Heart right ventricle (tissue), 16 donors: Measurements from ENCODE around the gene TENT5A. TPM values are rescaled to one million over a fixed set of nuclear protein-coding genes. Genes with fewer than 3 reads are reported as not detected.
A peak's percentile ranks its signal among the peaks of the same experiment; 100 is the strongest.

Source experiments
- ATAC-seq, 8 donors: fragments of 200-7000 bp; cut with Tn5 transposase; one replicate each; pipeline ENCODE4 v1.9.1; 2020; ENCODE audit warnings: mild to moderate bottlenecking in 8 of 8, moderate library complexity in 8 of 8, moderate number of reproducible peaks in 1 of 8
- DNase-seq, 2 donors: peaks; one replicate each; pipeline ENCODE4 v3.0.0-alpha.2; 2020
- H3K27ac ChIP-seq, 10 donors: fragments of 200-600 bp; sonication (generic) in 2 of 10; one replicate each; pipeline versions ENCODE4 v1.5.0 to v1.8.0; 2020 to 2022; ENCODE audit warnings: mild to moderate bottlenecking in 3 of 10
- H3K27me3 ChIP-seq, 7 donors: fragments of 200-600 bp; one replicate each; pipeline ENCODE4 v1.8.0; 2021 to 2022; ENCODE audit warnings: mild to moderate bottlenecking in 2 of 7
- H3K36me3 ChIP-seq, 9 donors: fragments of 200-600 bp; sonication (generic) in 1 of 9; one replicate each; pipeline versions ENCODE4 v1.5.0 to v1.8.0; 2020 to 2022; ENCODE audit warnings: mild to moderate bottlenecking in 2 of 9
- H3K4me1 ChIP-seq, 9 donors: fragments of 200-600 bp; sonication (generic) in 1 of 9; one replicate each; pipeline versions ENCODE4 v1.5.0 to v1.8.0; 2020 to 2022; ENCODE audit warnings: mild to moderate bottlenecking in 4 of 9
- H3K4me3 ChIP-seq, 10 donors: fragments of 200-600 bp; sonication (generic) in 2 of 10; one replicate each; pipeline versions ENCODE4 v1.5.0 to v1.8.0; 2020 to 2022; ENCODE audit warnings: mild to moderate bottlenecking in 7 of 10, moderate library complexity in 2 of 10
- H3K9me3 ChIP-seq, 11 donors: fragments of 200-600 bp in 10 of 11; sonication (generic) in 2 of 11; one replicate each; pipeline versions ENCODE4 v1.5.0 to v1.8.0; 2013 to 2022; ENCODE audit warnings: mild to moderate bottlenecking in 2 of 11, control low read depth in 1 of 11, moderate library complexity in 1 of 11
- WGBS, 2 donors: extraction: QIAGEN DNeasy Blood & Tissue Kit; methylation state at CpG; one replicate each; pipeline ENCODE4 v1.1.7; 2013; ENCODE audit warnings: inconsistent platforms in 1 of 2; 5-methylcytosine and 5-hydroxymethylcytosine counted together
- intact Hi-C, 10 donors: fragments of 100-400 bp; cut with DNase I; formaldehyde crosslinking; loops; one replicate each; pipeline versions ENCODE4 v1.11.1 to v1.14.2; 2022
- polyA plus RNA-seq, 2 donors: library from polyadenylated mRNA; stranded (reverse); fragments of 200-250 nt; gene quantifications; one replicate each; pipeline ENCODE4 v1.2.3, GENCODE V29; 2013
- total RNA-seq, 10 donors: library from RNA; stranded (reverse); fragmentation: NEBNext Ultra II Directional in 3 of 10; extraction: Animal tissue kit (Norgen Biotek cat#: 25700) in 3 of 10; gene quantifications; one replicate each; pipeline versions ENCODE4 v1.2.1 to v1.2.4, GENCODE V29; 2021 to 2023
- TF ChIP-seq, protein P1 (sequence below), 9 donors: fragments of 200-600 bp; sonication (generic) in 2 of 9; IDR thresholded peaks; one replicate each; pipeline versions ENCODE4 v1.5.0 to v1.8.0; 2021 to 2022; ENCODE audit warnings: antibody characterized with exemption in 9 of 9, mild to moderate bottlenecking in 5 of 9, moderate library complexity in 1 of 9
- donor health status: Arrhythmogenic right ventricular cardiomyopathy.
- donor health status: ischemic (EF 13 %, LVEDD 7.1; RV severe dilation, severe dysfunction).
- donor health status: healthy with polysubstance abuse.
- donor health status: DM: no; HTN: yes; CAD: no.
- donor health status: DM: no; HTN: no; CAD: no.
- donor health status: ischemic (EF 25% LVEDD 6.9; RV normal size, moderate dysfunction).
- donor health status: ischemic (EF 25% LVEDD 5.7; RV mildly dilated, moderate dysfunction).
- donor health status: healthy.
- donor health status: DM: yes; HTN: yes; CAD: no.
- donor health status: Ischemic cardiomyopathy.
- donor health status: ischemic (EF 35%, LVEDD 5.7; RV mildly dilated, moderate dysfunction).
- donor health status: nonischemic (EF 11% LVEDD 7.7; RV severe dilation, severe dysfunction).
- donor health status: DM: yes; HTN: yes; CAD: no.
- donor health status: PGD.
- donor health status: ischemic (EF 29% LVEDD 5.4; RV normal size, mild dysfunction).
- donor health status: nonischemic (EF 23%, LVEDD 6.1; RV moderate dilation, normal function).

The TENT5A gene
- total and polyA plus RNA-seq, 12 donors, result 17.3 to 72.1 (median 44.0) TPM

DNA sequence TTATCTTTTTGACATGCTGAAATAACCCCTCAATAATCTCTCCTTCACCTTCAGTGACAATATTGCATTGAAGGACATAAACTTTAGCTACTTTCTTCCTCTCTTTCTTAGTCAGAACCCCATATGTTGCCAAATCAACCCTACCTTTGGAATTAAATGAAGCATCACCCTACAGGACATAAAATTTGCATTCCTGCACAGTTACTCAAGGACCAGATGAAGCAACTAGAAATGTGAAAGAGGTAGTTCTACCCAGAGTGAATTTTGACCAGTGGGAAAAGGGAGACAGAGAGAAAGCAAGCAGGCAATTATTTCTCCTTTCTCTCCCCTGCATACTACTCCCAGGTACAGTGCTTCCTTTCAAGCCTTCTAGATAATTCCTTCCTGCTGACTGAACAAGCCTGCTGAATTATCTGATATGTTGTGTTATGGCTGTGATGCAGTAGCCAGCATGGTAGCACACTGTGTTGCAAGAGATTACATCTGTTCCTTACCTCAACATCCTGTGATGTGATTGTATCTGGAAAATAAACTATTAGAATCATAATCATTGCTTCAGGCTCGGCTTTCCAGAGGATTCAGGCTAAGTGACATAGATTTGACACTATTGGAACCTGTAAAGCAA lies 16.6 kb downstream of the TENT5A start:
- Histone ChIP-seq H3K27ac (no peak overlapping the region), H3K9me3 (peaks cover 0 to 11% (median 0%) of the 10 kb centered on the region in 11 donors), H3K4me1 (peaks cover 0 to 36% (median 9%) of the 10 kb centered on the region in 9 donors), H3K27me3 (no peaks in the 10 kb centered on the region), H3K4me3 (no peak overlapping the region), H3K36me3 (peaks cover 0 to 5% (median 0%) of the 10 kb centered on the region in 9 donors)
- WGBS, 2 donors, result 88% methylated on average over 1 of the region's 1 CpG
- ATAC-seq (no peak), DNase-seq (no peak)
- intact Hi-C loops, result no loop called here
- TF ChIP-seq, protein P1, sequence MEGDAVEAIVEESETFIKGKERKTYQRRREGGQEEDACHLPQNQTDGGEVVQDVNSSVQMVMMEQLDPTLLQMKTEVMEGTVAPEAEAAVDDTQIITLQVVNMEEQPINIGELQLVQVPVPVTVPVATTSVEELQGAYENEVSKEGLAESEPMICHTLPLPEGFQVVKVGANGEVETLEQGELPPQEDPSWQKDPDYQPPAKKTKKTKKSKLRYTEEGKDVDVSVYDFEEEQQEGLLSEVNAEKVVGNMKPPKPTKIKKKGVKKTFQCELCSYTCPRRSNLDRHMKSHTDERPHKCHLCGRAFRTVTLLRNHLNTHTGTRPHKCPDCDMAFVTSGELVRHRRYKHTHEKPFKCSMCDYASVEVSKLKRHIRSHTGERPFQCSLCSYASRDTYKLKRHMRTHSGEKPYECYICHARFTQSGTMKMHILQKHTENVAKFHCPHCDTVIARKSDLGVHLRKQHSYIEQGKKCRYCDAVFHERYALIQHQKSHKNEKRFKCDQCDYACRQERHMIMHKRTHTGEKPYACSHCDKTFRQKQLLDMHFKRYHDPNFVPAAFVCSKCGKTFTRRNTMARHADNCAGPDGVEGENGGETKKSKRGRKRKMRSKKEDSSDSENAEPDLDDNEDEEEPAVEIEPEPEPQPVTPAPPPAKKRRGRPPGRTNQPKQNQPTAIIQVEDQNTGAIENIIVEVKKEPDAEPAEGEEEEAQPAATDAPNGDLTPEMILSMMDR (IDR thresholded peaks at IDR 0.05), result no peak

DNA sequence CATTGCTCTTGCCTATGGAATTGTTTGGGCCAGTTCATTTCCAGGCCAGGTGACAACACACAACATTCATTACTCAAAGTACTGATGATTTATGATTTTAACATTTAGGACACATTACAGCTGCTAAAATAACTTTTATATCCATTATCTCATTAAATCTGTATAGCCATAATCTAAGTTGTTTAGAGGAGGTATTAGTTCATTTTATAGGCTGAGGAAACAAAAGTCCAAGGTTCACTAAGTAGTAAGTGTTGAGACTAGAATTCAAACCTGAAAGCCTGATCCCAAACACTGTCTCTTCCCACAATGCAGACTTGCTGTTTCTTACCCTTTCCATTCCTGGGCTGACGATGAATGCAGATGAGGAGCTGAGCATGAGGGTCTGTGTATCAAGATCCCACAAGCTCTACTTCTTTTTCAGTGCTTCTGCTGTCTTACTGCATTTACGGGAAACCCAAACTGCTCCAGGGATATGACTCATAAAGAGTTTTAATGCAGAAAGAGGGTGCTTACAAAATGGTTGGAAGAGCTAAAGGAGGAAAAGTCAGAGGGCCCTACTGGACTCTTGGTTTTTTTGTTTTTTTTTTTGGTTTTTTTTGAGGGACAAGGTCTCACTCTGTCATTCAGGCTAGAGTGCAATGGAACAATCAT lies 17.9 kb downstream of the TENT5A start:
- WGBS, 2 donors, result 94 to 97% methylated on average over 2 of the region's 2 CpGs
- Histone ChIP-seq H3K4me1 (peaks cover 0 to 30% (median 9%) of the 10 kb centered on the region in 9 donors), H3K4me3 (no peak overlapping the region), H3K36me3 (peaks cover 0 to 5% (median 0%) of the 10 kb centered on the region in 9 donors), H3K27ac (no peak overlapping the region), H3K9me3 (peaks cover 0 to 11% (median 0%) of the 10 kb centered on the region in 11 donors), H3K27me3 (no peaks in the 10 kb centered on the region)
- TF ChIP-seq, protein P1 (IDR thresholded peaks at IDR 0.05), result no peak
- intact Hi-C loops, result no loop called here
- DNase-seq, result no peak
- ATAC-seq, result no peak

DNA sequence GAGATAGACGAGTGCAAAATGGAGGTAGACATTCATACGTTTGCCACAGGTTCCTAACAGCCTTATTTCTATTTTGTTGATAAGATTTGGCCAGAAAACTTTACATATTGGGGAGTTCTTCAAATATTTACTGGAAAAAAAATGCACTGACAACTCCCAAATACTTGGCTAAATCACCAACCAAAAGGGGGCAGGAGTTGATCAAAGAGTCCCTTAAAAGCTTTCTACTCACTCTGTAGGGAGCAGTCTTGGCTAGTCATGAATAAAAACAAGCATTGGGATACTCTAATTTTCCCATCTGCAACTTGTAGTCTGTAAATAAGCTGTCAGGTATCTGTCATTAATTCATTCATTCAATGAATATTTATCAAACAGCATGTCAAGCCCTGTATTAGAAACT lies 18.4 kb downstream of the TENT5A start:
- Histone ChIP-seq H3K4me1 (peaks cover 0 to 26% (median 9%) of the 10 kb centered on the region in 9 donors), H3K27ac (no peak overlapping the region), H3K27me3 (no peaks in the 10 kb centered on the region), H3K9me3 (peaks cover 0 to 11% (median 0%) of the 10 kb centered on the region in 11 donors), H3K36me3 (peaks cover 0 to 5% (median 0%) of the 10 kb centered on the region in 9 donors), H3K4me3 (no peak overlapping the region)
- WGBS, 2 donors, result 87 to 89% methylated on average over 2 of the region's 2 CpGs
- no peak for ATAC-seq
- intact Hi-C loops, result no loop called here
- TF ChIP-seq, protein P1 (IDR thresholded peaks at IDR 0.05), result peak in 4 of 9 donors; percentile 11 to 29 (median 17)
- no peak for DNase-seq

DNA sequence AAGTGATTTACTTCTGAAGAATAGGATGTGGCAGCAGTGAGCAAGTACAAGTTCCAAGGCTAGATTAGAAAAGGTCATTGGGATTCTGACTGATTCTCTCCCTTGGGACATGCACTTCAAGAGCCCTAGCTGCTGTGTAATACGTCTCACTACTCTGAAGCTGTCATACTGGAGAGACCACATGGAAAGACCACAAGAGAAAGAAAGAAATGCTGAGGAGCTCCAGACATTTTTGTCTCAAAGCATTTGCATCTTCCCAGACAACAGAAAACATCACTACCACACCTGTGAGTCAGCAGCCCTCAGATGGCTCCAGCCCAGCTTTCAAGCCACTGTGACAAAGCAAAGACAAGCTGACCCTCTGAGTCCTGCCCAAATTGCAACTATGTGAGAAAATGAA lies 20.7 kb downstream of the TENT5A start:
- Histone ChIP-seq H3K4me3 (no peak overlapping the region), H3K9me3 (peaks cover 0 to 11% (median 0%) of the 10 kb centered on the region in 11 donors), H3K27me3 (no peaks in the 10 kb centered on the region), H3K4me1 (peaks cover 0 to 15% (median 9%) of the 10 kb centered on the region in 9 donors), H3K27ac (peak overlapping the region in 1 of 10 donors; percentile 43), H3K36me3 (peaks cover 0 to 5% (median 0%) of the 10 kb centered on the region in 9 donors)
- intact Hi-C loops, result no loop called here
- 33 to 35% methylated on average over 1 of the region's 1 CpG for WGBS, 2 donors
- DNase-seq (no peak), ATAC-seq (peak in 5 of 8 donors; percentile 17 to 77 (median 62))
- TF ChIP-seq, protein P1 (IDR thresholded peaks at IDR 0.05), result no peak
